NCI-H1105 treated with DMSO at 0.1 percent for 48 hours (cell line): ENCODE results near the gene STING1.
"Not testable (repeated sequence)": the region's sequence is repeated elsewhere in the genome, so short reads cannot be mapped to it uniquely, and the experiment has no call there.

Experiments
- DNase-seq: peaks from one replicate; lab custom pipeline; 2025; lab: John Stamatoyannopoulos, UW

Gene STING1

DNA sequence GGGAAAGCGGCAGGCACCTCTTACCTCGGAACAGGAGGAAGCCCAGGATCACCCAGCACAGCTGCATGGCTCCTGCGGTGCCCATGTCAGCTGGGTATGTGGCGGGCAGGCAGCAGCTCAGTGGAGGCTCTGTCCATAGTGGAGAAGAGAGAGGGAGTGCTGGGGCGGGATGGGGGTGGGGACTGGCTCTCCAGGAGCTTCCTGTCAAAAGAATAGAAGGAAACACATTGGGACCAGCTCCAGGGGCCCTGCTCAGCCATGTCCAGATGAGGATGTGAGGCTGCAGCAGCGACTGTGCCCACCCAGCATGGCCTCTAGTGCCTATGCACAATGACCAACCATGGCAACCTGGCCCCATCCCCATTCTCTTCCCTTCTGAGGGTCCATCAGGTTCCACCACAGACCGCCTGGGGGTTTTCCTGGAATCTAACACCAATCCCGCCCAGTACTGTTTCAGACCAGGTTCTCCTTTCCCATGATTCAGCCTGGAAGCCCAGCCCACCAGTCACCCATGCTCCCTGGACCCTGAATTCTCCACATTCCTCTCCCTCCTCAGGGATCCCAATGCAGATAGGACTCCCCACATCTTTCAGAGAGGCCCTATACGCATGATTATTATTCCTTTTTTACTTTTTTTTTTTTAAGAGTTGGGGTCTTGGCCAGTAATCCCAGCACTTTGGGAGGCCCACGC is 19.8 kb downstream of the STING1 start, which contains the start of gene ECSCR:
Gene ECSCR (minus strand): TSS at position 158 of the 691 bp plus-strand sequence. CDS start 73 bp downstream, at position 85.
- DNase-seq = no peak

DNA sequence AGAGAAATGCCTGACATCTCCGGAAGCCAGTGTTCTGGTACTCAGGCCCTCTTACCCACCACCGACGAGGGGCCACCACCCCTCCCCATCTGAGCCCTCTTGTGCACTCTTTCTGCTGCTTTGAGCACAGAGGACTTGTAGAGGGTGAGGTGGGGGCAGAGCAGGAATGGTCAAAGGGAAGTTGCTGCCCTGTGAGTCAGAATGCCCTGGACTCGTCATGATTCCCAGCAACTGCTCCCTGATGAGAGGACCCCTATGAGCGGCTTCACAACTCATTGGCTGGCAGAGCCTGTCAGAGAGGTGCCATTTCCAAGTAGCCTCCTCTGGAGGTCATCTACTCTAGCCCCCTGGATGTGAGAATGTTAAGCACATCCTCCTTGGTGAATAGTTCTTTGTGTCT is 20.9 kb downstream of the STING1 start:
- no peak for DNase-seq

DNA sequence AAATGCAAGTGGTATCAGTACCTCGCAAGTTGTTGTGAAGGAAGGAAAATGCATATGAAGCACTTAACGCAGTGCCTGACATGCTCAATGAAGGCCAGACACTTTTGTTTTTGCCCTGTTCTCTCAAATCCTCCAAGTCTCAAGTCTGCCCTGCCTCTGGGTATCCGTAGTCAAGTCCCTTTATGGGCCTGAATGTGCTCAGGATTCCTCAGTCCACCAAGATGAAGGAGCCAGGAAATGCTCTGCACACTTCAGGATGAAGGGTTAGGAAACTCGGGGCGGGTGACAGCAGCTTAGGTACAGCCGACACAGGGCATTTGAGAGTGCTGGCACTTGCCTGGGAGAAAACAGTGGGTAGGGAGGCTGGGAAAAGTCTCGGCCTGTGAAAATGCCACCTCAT is 21.4 kb downstream of the STING1 start:
- DNase-seq = no peak

DNA sequence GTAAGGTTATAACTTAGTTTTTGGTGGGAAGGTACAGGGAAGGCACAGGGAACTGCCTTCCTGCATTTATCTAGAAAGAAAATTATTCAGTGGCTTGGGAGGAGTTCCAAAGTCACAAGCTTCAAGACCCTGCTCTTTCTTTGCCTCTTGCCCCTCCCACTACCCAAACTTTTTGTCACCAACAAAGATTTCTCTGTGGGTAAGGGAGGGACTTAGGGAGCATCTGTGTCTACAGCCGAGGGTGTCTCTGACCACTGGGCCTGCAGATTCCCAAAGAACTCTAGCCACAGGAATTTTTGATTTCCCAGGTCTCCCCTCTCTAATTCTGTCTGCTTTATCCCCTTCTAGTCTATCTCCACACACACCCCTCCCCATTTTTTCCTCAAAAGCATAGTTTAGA is 22.1 kb downstream of the STING1 start:
- DNase-seq = no peak

DNA sequence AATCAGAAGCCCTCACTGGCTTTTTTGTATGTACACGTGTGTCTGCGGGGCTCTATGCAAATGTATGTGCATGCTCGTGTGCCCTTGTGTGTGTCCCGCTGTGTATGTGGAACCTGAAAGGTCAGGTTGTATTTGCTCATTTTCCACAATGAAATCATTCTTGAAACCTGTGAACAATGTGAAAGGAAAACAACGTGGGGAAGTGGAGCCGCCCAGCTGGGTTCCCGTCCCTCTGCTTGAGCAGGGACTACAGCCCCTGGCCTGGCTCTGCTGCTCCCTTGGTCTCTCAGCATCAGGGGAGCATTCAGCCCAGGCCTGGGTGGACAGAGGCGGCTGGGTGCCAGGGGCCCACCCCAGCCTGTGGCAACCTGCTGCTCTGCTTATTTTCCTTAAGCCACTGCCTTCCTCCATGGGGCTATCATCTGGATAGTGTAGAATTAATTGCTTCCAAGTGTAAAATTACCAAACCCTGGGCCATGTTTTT is 23.1 kb downstream of the STING1 start:
- no peak for DNase-seq

DNA sequence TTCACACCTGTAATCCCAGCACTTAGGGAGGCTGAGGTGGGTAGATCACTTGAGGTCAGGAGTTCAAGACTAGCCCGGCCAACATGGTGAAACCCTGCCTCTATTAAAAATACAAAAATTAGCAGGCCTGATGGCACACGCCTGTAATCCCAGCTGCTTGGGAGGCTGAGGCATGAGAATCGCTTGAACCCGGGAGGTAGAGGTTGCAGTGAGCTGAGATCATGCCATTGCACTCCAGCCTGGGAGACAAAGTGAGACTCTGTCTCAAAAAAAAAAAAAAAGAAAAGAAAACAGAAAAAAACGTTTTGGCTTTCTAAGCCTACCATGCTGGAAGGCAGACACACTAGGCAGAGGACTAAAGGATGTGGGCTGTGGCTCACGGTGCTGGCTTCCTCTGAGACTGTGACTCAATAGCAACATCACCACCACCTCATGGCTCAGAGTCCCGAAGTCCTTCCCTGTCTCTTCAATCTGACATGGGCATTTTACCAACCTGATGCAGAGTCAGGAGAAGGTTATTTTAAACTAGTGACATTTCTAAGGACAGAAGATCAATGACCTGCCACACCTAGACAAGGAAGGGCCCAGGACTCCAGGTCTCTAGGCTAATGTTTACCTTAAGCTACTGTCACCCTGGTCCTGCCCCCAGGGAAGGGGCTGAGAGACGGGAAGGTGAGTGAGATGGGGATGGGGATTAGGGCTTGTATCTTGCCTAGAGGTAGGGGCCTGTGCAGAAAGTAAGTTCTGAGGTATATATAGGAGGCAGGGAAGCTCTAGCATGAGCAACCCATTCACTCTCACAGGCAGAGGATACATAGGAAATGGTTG is 23.8 kb downstream of the STING1 start:
- no peak for DNase-seq

DNA sequence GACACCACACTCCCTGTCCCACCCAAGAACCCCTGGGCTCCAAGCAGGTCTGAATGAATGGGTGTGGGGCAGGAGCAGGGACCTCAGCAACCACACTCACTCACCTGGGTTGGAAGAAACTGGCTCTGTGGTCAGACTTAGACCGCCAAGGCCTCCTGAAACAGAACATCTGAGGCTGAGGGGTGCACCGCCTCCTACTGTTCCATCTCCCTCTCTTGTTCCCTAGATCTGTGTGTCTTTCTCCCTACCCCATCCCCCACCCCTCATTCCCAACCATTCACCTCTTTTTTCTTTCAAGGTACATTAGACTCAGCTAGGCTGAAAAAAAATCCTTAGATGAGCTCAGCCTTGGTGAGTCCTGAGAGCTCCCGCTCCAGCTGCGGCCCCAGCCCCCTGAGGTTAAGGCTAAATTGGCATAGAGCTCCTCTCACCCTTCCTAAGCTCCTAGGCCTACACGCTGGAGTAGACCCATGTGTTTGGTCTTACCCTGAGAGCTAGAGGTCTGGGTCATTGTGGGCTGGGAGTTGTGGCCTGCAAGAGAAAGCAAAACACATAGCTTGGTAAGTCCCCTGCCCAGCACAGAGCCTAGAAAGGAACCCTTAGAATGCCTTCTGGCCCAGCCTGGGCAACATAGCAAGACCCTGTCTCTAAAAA is 24.8 kb downstream of the STING1 start:
- DNase-seq = no peak

DNA sequence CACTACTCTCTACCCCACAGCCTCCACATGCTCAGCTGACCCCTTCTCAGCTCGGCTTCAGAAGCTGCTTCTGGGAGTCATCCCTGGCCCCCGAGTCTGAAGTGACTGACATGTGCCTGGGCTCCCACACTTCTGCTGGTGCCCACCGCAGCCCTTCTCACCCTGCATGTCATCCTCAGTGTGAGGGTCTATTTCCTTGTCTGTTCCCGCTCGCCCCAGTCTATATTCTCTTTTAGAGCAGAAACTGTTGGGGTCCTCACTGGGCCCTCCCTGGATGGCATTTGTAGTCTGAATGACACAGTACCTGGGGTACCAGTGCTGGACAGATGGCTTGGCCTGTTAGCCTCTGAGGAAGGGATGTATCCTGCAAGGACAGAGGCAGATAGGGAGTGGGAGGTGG is 25.3 kb downstream of the STING1 start:
- no peak for DNase-seq

DNA sequence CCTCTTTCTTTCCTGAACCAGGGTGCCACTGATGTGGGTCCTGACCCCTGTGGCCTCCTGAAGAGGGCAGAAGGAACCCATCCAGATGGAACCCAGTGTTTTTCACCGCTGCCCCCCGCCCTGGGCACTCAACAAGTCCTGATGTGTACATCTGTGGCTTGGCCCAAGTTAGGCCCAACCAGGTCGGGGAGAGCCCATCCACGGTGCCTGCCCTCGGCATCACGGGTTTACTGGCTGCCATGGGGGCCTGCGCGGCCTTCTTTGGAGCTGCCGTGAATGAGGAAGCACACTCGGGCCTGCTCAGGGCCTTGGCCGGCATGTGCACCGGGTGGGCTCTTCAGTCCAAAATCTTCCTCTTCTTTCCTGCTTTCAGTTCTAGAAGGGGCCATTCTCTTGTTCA is 25.8 kb downstream of the STING1 start:
- no peak for DNase-seq

DNA sequence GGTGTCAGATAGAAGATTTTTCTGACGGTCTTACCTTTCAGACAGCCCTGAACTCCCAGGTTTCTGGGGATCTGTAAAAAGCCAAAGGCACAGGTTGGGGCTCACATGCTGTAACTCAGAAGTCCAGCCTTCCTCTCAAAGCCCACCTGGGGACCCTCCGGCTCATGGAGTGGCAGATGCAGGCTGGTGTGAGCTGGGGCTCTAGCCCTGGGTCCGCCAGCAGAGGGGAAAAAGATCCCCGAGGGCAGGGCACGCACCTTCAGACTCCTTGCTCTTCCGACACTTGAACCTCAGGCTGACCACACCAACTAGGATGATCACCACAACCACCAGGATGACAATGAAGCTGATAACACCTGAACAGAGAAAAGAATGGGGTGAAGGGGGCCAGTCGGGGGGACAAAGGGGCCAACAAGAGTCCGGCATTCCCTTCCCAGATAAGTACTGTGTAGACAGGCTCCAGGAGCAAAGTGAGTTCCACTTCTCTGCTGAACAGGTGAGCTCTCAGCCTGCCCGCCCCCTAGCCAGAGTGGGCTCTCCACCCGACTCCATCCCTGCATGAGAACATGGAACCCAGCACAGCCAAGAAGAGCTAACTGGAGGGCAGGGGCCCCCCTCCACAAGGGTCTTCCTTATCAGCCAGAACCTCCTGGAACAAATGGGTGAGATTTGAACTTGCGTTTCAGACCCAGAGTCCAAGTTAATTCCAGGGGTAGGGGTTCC is 27.8 kb downstream of the STING1 start:
- no peak for DNase-seq

DNA sequence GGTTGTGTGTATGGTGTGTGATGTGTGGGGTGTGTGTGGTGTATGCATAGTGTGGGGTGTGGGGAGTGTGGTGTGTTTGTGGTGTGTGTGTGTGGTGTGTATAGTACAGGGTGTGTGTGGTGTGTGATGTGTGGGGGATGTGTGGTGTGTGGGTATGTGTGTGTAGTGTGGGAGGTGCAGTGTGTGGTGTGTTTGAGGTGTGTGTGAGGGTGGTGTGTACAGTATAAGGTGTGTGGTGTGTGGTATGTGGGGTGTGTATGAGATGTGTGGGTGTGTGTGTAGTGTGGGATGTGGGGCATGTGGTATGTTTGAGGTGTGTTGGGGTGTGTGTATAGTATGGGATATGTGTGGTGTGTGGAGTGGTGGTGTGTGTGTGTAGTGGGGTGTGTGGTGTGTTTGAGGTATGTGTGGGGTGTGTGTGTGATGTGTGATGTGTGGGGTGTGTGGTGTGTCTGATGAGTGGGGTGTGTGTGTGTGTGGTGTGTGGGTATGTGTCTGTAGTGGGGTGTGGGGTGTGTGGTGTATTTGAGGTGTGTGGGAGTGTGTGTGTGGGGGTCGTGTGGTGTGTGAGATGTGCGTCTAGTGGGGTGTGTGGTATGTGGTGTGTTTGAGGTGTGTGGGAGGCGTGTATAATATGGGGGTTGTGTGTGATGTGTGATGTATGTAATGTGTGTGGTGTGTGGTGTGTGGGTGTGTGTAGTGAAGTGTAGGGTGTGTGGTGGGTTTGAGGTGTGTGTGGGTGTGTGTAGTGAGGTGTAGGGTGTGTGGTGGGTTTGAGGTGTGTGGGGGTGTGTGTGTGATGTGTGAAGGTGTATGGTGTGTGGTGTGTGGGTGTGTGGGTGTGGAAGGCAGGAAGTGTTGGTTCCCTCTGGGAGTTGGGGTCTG is 28.6 kb downstream of the STING1 start:
- DNase-seq = no peak

DNA sequence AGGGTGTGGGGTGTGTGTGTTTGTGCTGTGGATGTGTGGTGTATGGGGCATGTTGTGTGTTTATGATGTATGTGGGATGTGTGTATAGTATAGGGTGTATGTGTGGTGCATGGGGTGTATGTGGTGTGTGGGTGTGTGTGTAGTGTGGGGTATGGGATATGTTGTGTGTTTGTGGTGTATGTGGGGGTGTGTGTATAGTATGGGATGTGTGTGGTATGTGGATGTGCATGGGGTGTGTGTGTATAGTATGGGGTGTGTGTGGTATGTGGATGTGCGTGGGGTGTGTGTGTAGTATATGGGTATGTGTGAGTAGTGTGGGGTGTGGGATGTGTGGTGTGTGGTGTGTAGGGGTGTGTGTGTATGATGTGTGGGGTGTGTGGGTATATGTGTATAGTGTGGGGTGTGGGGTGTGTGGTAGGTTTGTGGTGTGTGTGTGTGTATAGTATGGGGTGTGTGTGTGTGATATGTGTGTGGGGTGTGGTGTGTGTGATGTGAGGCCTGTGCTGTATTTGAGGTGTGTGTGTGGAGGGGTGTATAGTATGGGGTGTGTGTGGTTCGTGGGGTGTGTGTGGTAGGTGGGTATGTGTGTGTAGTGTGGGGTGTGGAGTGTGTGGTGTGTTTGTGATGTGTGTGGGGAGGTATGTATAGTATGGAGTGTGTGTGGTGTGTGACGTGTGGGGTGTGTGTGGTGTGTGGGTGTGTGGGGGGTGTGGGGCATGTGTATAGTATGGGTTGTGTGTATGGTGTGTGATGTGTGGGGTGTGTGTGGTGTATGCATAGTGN is 30.5 kb downstream of the STING1 start:
- no peak for DNase-seq

DNA sequence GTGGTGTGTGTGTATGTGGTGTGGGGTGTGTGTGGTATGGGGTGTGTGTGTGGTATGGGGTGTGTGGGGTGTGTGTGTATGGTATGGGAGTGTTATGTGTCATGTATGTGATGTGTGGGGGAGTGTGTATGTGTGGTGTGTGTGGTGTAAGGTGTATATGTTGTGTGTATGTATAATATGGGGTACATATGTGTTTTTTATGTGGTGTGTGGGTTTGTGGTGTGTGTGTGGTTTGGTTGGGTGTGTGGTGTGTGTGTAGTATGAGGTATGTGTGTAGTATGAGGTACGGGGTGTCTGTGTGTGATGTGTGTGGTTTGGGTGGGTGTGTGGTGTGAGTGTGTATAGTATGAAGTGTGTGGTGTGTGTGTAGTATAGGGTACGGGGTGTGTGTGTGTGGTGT is 31.4 kb downstream of the STING1 start:
- DNase-seq = no peak

DNA sequence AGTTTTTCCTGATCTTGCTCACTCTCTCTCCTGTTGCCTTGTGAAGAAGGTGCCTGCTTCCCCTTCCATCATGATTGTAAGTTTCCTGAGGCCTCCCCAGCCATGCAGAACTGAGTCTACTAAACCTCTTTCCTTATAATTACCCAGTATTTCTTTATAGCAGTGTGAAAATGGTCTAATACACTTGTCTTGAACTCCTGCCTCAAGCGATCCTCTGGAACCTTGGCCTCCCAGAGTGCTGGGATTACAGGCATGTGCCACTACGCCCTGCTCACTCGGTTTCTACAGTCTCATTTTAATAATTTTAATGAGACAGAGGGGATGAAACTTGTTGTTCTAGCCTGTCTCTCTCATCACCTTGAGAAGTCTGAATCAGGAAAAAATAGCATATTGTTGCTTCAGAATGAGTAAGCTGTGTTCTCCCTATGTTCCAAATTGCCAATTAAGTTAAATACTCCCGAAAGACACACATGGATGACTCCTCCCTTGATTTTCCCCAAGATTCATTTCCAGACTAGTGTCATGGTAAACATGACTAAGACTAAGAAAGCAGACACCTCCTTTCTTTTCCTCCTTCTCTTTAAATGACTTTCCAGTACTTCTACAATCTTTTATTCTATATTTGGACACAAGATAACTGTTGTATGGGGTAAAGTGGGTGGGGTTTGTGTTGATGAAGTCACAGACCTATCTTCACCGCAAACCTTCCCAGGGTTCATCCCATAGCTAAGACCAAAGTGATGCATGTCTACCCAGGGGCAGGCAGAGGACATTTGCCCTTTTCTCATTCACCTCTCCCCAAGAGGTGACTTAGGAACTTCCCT is 35.4 kb downstream of the STING1 start:
- no peak for DNase-seq

DNA sequence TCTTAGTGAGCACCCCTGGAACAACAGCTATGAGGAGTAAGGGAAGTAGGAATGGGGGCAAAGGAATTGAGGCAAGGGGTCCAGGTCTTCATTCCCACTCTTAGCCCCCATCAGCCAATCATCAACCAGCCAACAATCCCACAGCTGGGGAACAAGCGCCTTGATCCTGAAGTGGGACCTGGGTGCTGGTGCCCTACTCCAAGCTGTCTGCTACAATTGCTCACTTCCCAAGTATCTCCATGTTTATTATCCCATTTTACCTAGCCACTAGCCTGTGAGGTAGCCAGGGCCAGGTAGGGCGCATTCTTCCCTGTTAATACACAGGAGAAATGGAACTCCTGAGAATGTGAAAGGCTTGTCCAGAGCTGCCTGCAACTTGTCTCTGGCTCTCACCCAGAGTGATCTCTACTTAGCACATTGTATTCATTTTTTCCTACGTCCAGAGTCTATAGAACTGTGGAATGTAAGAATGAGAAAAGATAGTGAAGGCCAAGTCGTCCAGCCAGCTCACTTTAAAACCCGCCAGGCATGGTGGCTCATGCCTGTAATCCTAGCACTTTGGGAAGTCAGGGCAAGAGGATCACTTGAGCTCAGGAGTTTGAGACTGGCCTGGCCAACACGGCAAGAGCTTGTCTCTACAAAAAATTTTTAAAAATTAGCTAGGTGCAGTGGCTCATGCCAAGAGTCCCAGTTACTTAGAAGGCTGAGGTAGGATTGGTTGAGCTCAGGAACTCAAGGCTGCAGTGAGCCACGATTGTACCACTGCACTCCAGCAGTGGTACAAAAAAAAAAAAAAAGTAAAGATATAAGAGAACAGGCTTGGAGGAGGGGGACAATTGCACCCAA is 37.0 kb downstream of the STING1 start:
- DNase-seq = no peak

DNA sequence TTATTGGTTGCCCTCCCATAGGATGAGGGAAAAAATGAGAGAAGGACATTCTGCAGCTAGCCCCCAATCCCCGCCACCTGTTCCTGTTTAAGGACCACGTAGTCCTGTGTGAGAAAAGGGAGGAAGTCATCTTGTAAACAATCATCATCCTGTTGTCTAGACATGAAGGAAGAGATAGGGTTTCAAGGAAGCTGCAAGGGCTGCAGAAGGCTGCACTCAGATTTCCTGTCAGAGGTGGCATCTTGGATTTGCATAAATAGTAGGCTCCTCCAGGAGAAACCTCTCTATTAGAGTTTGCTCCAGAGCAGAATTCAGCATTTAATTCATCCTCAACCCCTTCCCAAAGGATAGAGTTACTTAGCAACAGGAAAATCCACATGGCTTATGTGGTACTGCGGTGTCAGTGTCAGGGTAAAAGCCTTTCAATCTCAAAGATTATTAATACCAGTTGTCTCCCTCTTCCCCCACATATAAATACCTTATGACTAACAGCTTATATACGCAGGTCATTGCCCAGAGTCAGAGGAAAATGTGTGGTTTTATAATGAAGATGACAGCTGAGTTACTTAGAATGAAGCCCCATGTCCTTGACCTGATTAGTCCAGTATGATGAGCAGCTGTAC is 38.6 kb downstream of the STING1 start:
- DNase-seq = no peak

DNA sequence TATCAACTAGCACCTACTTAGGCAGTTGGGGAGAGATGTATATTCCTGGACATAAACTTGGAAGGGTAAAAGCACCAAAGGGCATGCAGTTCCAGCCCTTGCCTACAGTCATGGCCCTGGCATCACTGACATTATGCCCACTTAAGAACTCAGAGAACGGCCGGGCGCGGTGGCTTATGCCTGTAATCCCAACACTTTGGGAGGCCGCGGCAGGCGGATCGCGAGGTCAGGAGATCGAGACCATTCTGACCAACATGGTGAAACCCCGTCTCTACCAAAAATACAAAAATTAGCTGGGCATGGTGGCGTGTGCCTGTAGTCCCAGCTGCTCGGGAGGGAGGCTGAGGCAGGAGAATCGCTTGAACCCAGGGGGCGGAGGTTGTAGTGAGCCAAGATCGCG is 42.1 kb downstream of the STING1 start:
- not testable (repeated sequence) for DNase-seq
